Measurements from ENCODE around the gene ZNF692.

GRCh38 chr1:248802454-248802853 is 56.4 kb downstream of the ZNF692 start:
- TF ChIP-seq KAT7 (CRISPR knock-in tag; IDR thresholded peaks at IDR 0.05; ENCODE audit: borderline replicate concordance) (no peak), ATF1 (CRISPR knock-in tag; IDR thresholded peaks at IDR 0.05) (no peak), ZBTB43 (CRISPR knock-in tag; IDR thresholded peaks at IDR 0.05) (no peak), CTCF (IDR thresholded peaks at IDR 0.05) (no peak), SOX15 (CRISPR knock-in tag; IDR thresholded peaks at IDR 0.05) (no peak)
